DOHH2 (cell line): Measurements from ENCODE around the gene RAVER1.
A peak's percentile ranks its signal among the peaks of the same experiment; 100 is the strongest.

Experiments
- H3F3A ChIP-seq: fragments of 200-600 bp; sonication (generic), shearing (Covaris generic); 2 replicates; pipeline ENCODE4 v1.6.0; 2016; ENCODE audit warnings: antibody characterized with exemption, mild to moderate bottlenecking; ENCODE audit not compliant: control insufficient read depth, insufficient read depth
- H3K27ac ChIP-seq: fragments of 200-600 bp; sonication (generic); 2 replicates; pipeline ENCODE4 v1.5.1; 2014; ENCODE audit warnings: low read depth, mild to moderate bottlenecking, low read length, moderate library complexity
- H3K27me3 ChIP-seq: fragments of 200-600 bp; sonication (generic); 2 replicates; pipeline ENCODE4 v1.6.1; 2014; ENCODE audit warnings: mild to moderate bottlenecking, low read length, mixed read lengths; ENCODE audit not compliant: control insufficient read depth
- H3K36me3 ChIP-seq: fragments of 200-600 bp; sonication (generic); 2 replicates; pipeline ENCODE4 v1.6.1; 2014; ENCODE audit warnings: mild to moderate bottlenecking, low read length, moderate library complexity, mixed read lengths; ENCODE audit not compliant: control insufficient read depth
- H3K4me1 ChIP-seq: fragments of 200-600 bp; sonication (generic); 2 replicates; pipeline ENCODE4 v1.6.1; 2014; ENCODE audit warnings: mild to moderate bottlenecking, low read length, mixed read lengths; ENCODE audit not compliant: control insufficient read depth
- H3K4me2 ChIP-seq: fragments of 200-600 bp; sonication (generic); 2 replicates; pipeline ENCODE4 v1.6.0; 2014; ENCODE audit warnings: mild to moderate bottlenecking, low read length, moderate library complexity
- H3K4me3 ChIP-seq: fragments of 200-600 bp; sonication (generic); 2 replicates; pipeline ENCODE4 v1.5.1; 2014; ENCODE audit warnings: mild to moderate bottlenecking, low read length, mixed read lengths
- H3K79me2 ChIP-seq: fragments of 200-600 bp; sonication (generic); 2 replicates; pipeline ENCODE4 v1.6.1; 2014; ENCODE audit warnings: mild to moderate bottlenecking, low read length, mixed read lengths; ENCODE audit not compliant: control insufficient read depth
- H3K9me2 ChIP-seq: fragments of 200-600 bp; sonication (generic); replicated peaks from 2 replicates; pipeline ENCODE4 v1.6.1; 2014; ENCODE audit warnings: mild to moderate bottlenecking, low read length, mixed read lengths; ENCODE audit not compliant: control insufficient read depth
- H3K9me3 ChIP-seq: fragments of 200-600 bp; sonication (generic); 2 replicates; pipeline ENCODE4 v1.6.1; 2014; ENCODE audit warnings: antibody characterized with exemption, low read length, mixed read lengths; ENCODE audit not compliant: control insufficient read depth, insufficient read depth
- H4K20me1 ChIP-seq: fragments of 200-600 bp; sonication (generic); 2 replicates; pipeline ENCODE4 v1.6.0; 2014; ENCODE audit warnings: low read depth, mild to moderate bottlenecking, antibody characterized with exemption, low read length, moderate library complexity; ENCODE audit not compliant: control insufficient read depth, insufficient read depth
- EZH2phosphoT487 ChIP-seq: fragments of 200-600 bp; sonication (generic); IDR thresholded peaks from 2 replicates; pipeline ENCODE4 v1.6.1; 2017; ENCODE audit warnings: borderline replicate concordance, mild to moderate bottlenecking, antibody characterized with exemption, low read length, moderate library complexity, mixed read lengths
- TF ChIP-seq, protein P1 (sequence below): fragments of 200-600 bp; sonication (generic); IDR thresholded peaks from one replicate; pipeline ENCODE4 v1.5.1; 2014; ENCODE audit warnings: antibody characterized with exemption, mild to moderate bottlenecking, low read depth, low read length; ENCODE audit not compliant: poor library complexity, severe bottlenecking

RAVER1 gene

GRCh38 chr19:10274589-10274988, 58.7 kb downstream of the RAVER1 start:
- Histone ChIP-seq H3K79me2 (peaks cover 46% of the 10 kb centered on the region), H3K4me2 (no peak overlapping the region), H3K9me3 (no peaks in the 10 kb centered on the region), H3K4me3 (no peak overlapping the region), H3K36me3 (peaks cover 57% of the 10 kb centered on the region), H4K20me1 (peaks cover 8% of the 10 kb centered on the region; the same call in 1 of the 2 replicates), H3K27ac (no peak overlapping the region), H3K9me2 (no peaks in the 10 kb centered on the region), H3K27me3 (no peaks in the 10 kb centered on the region), H3F3A (peaks cover 10% of the 10 kb centered on the region), H3K4me1 (peaks cover 37% of the 10 kb centered on the region)
- no peak for TF ChIP-seq EZH2phosphoT487
- TF ChIP-seq, protein P1, sequence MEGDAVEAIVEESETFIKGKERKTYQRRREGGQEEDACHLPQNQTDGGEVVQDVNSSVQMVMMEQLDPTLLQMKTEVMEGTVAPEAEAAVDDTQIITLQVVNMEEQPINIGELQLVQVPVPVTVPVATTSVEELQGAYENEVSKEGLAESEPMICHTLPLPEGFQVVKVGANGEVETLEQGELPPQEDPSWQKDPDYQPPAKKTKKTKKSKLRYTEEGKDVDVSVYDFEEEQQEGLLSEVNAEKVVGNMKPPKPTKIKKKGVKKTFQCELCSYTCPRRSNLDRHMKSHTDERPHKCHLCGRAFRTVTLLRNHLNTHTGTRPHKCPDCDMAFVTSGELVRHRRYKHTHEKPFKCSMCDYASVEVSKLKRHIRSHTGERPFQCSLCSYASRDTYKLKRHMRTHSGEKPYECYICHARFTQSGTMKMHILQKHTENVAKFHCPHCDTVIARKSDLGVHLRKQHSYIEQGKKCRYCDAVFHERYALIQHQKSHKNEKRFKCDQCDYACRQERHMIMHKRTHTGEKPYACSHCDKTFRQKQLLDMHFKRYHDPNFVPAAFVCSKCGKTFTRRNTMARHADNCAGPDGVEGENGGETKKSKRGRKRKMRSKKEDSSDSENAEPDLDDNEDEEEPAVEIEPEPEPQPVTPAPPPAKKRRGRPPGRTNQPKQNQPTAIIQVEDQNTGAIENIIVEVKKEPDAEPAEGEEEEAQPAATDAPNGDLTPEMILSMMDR, result no peak

DNA sequence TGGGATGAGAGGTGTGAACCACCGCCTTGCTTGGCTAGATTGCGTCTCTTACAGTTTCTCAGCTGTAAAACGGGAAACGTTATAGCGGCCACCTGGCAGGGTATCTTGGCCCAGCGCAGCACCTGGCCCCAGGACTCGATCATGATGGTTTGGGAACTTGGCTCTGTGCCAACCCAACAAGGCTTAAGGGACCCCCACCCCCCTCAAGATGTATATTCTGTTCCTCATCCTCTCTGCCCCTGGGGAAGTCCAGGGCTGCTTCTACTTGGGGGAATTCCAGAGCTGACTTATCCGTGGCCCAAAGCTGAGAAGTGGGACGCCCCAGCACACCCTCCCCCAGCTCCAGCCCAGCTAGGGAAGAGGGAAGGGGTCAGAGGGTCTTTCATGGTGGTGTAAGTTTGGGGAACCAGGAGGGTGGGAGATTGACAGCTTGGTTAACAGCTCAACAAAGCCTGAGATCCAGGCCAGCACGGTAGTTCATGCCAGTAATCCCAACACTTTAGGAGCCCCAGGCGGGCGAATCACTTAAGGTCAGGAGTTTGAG, 61.7 kb downstream of the RAVER1 start:
- Histone ChIP-seq H3K36me3 (peaks cover 32% of the 10 kb centered on the region), H3K9me3 (no peaks in the 10 kb centered on the region), H3K9me2 (no peaks in the 10 kb centered on the region), H3F3A (peaks cover 10% of the 10 kb centered on the region), H4K20me1 (peaks cover 8% of the 10 kb centered on the region; the same call in 1 of the 2 replicates), H3K4me3 (peak overlapping the region; percentile 77), H3K27ac (peak overlapping the region; percentile 90), H3K4me2 (peak overlapping the region; percentile 98), H3K79me2 (peaks cover 40% of the 10 kb centered on the region), H3K4me1 (peaks cover 46% of the 10 kb centered on the region), H3K27me3 (no peaks in the 10 kb centered on the region)
- TF ChIP-seq EZH2phosphoT487, result no peak
- TF ChIP-seq, protein P1, result no peak

GRCh38 chr19:10270616-10271394, 62.5 kb downstream of the RAVER1 start, which contains the start of gene ICAM1:
TSS of gene ICAM1 (plus strand) at chr19:10271120. CDS start at chr19:10271160, 40 bp downstream.
- Histone ChIP-seq H3K9me3 (no peaks in the 10 kb centered on the region), H3K27ac (peak within 1 kb of the TSS; percentile 90), H3K4me3 (peak within 1 kb of the TSS; percentile 77), H3K79me2 (peaks cover 40% of the 10 kb centered on the region), H3K36me3 (peaks cover 32% of the 10 kb centered on the region), H3K4me1 (peaks cover 46% of the 10 kb centered on the region), H4K20me1 (peaks cover 8% of the 10 kb centered on the region; the same call in 1 of the 2 replicates), H3F3A (peaks cover 10% of the 10 kb centered on the region), H3K4me2 (peak within 1 kb of the TSS; percentile 98), H3K27me3 (no peaks in the 10 kb centered on the region), H3K9me2 (no peaks in the 10 kb centered on the region)
- TF ChIP-seq, protein P1, result no peak
- TF ChIP-seq EZH2phosphoT487, result no peak
